Measurements from ENCODE around the gene CDCA8. TPM values are rescaled to one million over a fixed set of nuclear protein-coding genes. Genes with fewer than 3 reads are reported as not detected.

Gene CDCA8
- total and polyA plus RNA-seq, 2 experiments from 2014 or later: 31.6 to 37.9 TPM

- TF ChIP-seq POLR2AphosphoS5 (IDR thresholded peaks at IDR 0.05; ENCODE audit: low read depth) (no peak), EZH2phosphoT487 (IDR thresholded peaks at IDR 0.05; ENCODE audit: unreplicated experiment) (no peak), ZNF114 (CRISPR knock-in tag; IDR thresholded peaks at IDR 0.05) (no peak)
- Histone ChIP-seq H3F3A (replicated peaks; ENCODE audit: low read depth) (no peaks in the 10 kb centered on the region), H3K79me2 (replicated peaks; ENCODE audit: insufficient read depth) (no peaks in the 10 kb centered on the region), H3K9me2 (ENCODE audit: insufficient read depth) (no peaks in the 10 kb centered on the region), H4K20me1 (replicated peaks; ENCODE audit: insufficient read depth) (no peaks in the 10 kb centered on the region), H2AFZ (no peak overlapping the region), H3K27me3 (ENCODE audit: insufficient read depth) (no peaks in the 10 kb centered on the region), H3K36me3 (ENCODE audit: insufficient read depth) (no peaks in the 10 kb centered on the region), H3K27ac (ENCODE audit: low read depth) (no peak overlapping the region), H3K4me1 (ENCODE audit: insufficient read depth) (no peaks in the 10 kb centered on the region), H3K4me2 (no peak overlapping the region), H3K4me3 (no peak overlapping the region)
- H3K9me3 Mint-ChIP-seq: no peaks in the 10 kb centered on the region
- no peak for ATAC-seq
- H3K4me1 Mint-ChIP-seq: peaks cover 3% of the 10 kb centered on the region; the same call in 2 of the 3 replicates
- no peak for DNase-seq (ENCODE audit: low spot score)
- no peak overlapping the region for H3K4me3 Mint-ChIP-seq
- no peaks in the 10 kb centered on the region for H3K36me3 Mint-ChIP-seq (ENCODE audit: low read depth)
- no peak overlapping the region for H3K27ac Mint-ChIP-seq
- peaks cover 10% of the 10 kb centered on the region for H3K27me3 Mint-ChIP-seq (ENCODE audit: insufficient read depth, low read depth, poor library complexity)
Observed at GRCh38 chr1:37650721-37651120, 41.6 kb upstream of the CDCA8 start.

GRCh38 chr1:37651803-37652202 lies 40.5 kb upstream of the CDCA8 start:
- H3K4me2 ChIP-seq: no peak overlapping the region
- no peaks in the 10 kb centered on the region for H3F3A ChIP-seq (replicated peaks; ENCODE audit: low read depth)
- no peaks in the 10 kb centered on the region for H3K79me2 ChIP-seq (replicated peaks; ENCODE audit: insufficient read depth)
- Mint-ChIP-seq H3K4me3 (no peak overlapping the region), H3K36me3 (ENCODE audit: low read depth) (no peaks in the 10 kb centered on the region), H3K27ac (no peak overlapping the region), H3K9me3 (no peaks in the 10 kb centered on the region), H3K4me1 (peaks cover 3% of the 10 kb centered on the region; the same call in 2 of the 3 replicates), H3K27me3 (ENCODE audit: insufficient read depth, low read depth, poor library complexity) (peaks cover 10% of the 10 kb centered on the region)
- no peak for DNase-seq (ENCODE audit: low spot score)
- H3K4me1 ChIP-seq (ENCODE audit: insufficient read depth): no peaks in the 10 kb centered on the region
- H3K27me3 ChIP-seq (ENCODE audit: insufficient read depth): no peaks in the 10 kb centered on the region
- no peak overlapping the region for H2AFZ ChIP-seq
- H4K20me1 ChIP-seq (replicated peaks; ENCODE audit: insufficient read depth): no peaks in the 10 kb centered on the region
- H3K27ac ChIP-seq (ENCODE audit: low read depth): no peak overlapping the region
- H3K4me3 ChIP-seq: no peak overlapping the region
- no peaks in the 10 kb centered on the region for H3K36me3 ChIP-seq (ENCODE audit: insufficient read depth)
- ATAC-seq: no peak
- no peaks in the 10 kb centered on the region for H3K9me2 ChIP-seq (ENCODE audit: insufficient read depth)
- no peak for TF ChIP-seq EZH2phosphoT487 (IDR thresholded peaks at IDR 0.05; ENCODE audit: unreplicated experiment)
- TF ChIP-seq POLR2AphosphoS5 (IDR thresholded peaks at IDR 0.05; ENCODE audit: low read depth): no peak
- TF ChIP-seq ETS1 (IDR thresholded peaks at IDR 0.05): no peak
- no peak for TF ChIP-seq CREB1 (CRISPR knock-in tag; IDR thresholded peaks at IDR 0.05; ENCODE audit: low read depth)
- no peak for TF ChIP-seq REST (IDR thresholded peaks at IDR 0.05; ENCODE audit: unreplicated experiment)
- no peak for TF ChIP-seq EZH2 (IDR thresholded peaks at IDR 0.05; ENCODE audit: low read depth, unreplicated experiment)
- no peak for TF ChIP-seq STAT1 (IDR thresholded peaks at IDR 0.05; ENCODE audit: unreplicated experiment)
- no peak for TF ChIP-seq ZNF462 (CRISPR knock-in tag; IDR thresholded peaks at IDR 0.05)
- no peak for TF ChIP-seq ZNF331 (CRISPR knock-in tag; IDR thresholded peaks at IDR 0.05; ENCODE audit: low read depth)
